A673 (cell line): ENCODE results near the gene RIT2. TPM values are rescaled to one million over a fixed set of nuclear protein-coding genes. Genes with fewer than 3 reads are reported as not detected.

Experiments
- BruUV-seq: library from RNA; stranded (reverse); fragments of 400-500 nt; replicated peaks from 2 replicates; lab custom pipeline; 2021; lab: Mats Ljungman, UMichigan
- CTCF ChIA-PET: fragments of 300-600 bp; sonication (Branson Sonifier 250); formaldehyde crosslinking; loops from one replicate; lab custom pipeline; 2022; ENCODE audit warnings: antibody characterized with exemption; lab: Charles Lee
- POLR2A ChIA-PET: fragments of 300-600 bp; sonication (Branson Sonifier 250); formaldehyde crosslinking; loops from one replicate; lab custom pipeline; 2022; ENCODE audit warnings: antibody characterized with exemption; ENCODE audit not compliant: low non-redundant PET; lab: Charles Lee
- DNase-seq: peaks from one replicate; pipeline ENCODE4 v3.0.0-alpha.2; 2015; ENCODE audit warnings: low spot score
- H3K27ac ChIP-seq: fragments of 200-600 bp; sonication (generic); 2 replicates; pipeline ENCODE4 v1.5.1; 2016; ENCODE audit warnings: mixed run types, low read depth, mild to moderate bottlenecking, mixed read lengths, antibody characterized with exemption, low read length; ENCODE audit not compliant: poor library complexity, severe bottlenecking
- H3K27me3 ChIP-seq: fragments of 200-600 bp; sonication (generic); replicated peaks from 2 replicates; pipeline ENCODE4 v1.6.1; 2017; ENCODE audit warnings: mixed run types, low read depth, mild to moderate bottlenecking, mixed read lengths, antibody characterized with exemption, low read length; ENCODE audit not compliant: insufficient read depth, poor library complexity
- H3K36me3 ChIP-seq: fragments of 200-600 bp; sonication (generic); 2 replicates; pipeline ENCODE4 v1.6.1; 2016; ENCODE audit warnings: mixed run types, mild to moderate bottlenecking, mixed read lengths, antibody characterized with exemption, low read length; ENCODE audit not compliant: insufficient read depth, poor library complexity, severe bottlenecking
- H3K4me1 ChIP-seq: fragments of 200-600 bp; sonication (generic); 2 replicates; pipeline ENCODE4 v1.6.1; 2017; ENCODE audit warnings: mixed run types, mild to moderate bottlenecking, mixed read lengths, antibody characterized with exemption, low read length; ENCODE audit not compliant: insufficient read depth, poor library complexity, severe bottlenecking
- H3K4me3 ChIP-seq: fragments of 200-600 bp; sonication (generic); 2 replicates; pipeline ENCODE4 v1.5.1; 2016; ENCODE audit warnings: low read depth, mixed run types, mild to moderate bottlenecking, mixed read lengths, low read length; ENCODE audit not compliant: poor library complexity, severe bottlenecking
- H3K9me3 ChIP-seq: fragments of 200-600 bp; sonication (generic); 2 replicates; pipeline ENCODE4 v1.6.1; 2016; ENCODE audit warnings: mixed run types, low read depth, mild to moderate bottlenecking, mixed read lengths, antibody characterized with exemption, low read length; ENCODE audit not compliant: poor library complexity, severe bottlenecking
- CTCF ChIP-seq: fragments of 300-800, 200-600 bp; sonication (generic); conservative IDR thresholded peaks from 2 replicates; pipeline ENCODE4 v1.5.1; 2017; ENCODE audit warnings: low read depth, mild to moderate bottlenecking, antibody characterized with exemption, low read length, moderate library complexity, mixed read lengths
- EZH2 ChIP-seq: fragments of 200-600 bp; sonication (generic); IDR thresholded peaks from 2 replicates; pipeline ENCODE4 v1.6.1; 2017; ENCODE audit warnings: borderline replicate concordance, low read depth, mild to moderate bottlenecking, mixed read lengths, antibody characterized with exemption, low read length; ENCODE audit not compliant: poor library complexity, severe bottlenecking
- intact Hi-C: fragments of 100-400 bp; cut with micrococcal nuclease; formaldehyde crosslinking; loops from one replicate; pipeline ENCODE4 v1.10.0; 2022; ENCODE audit not compliant: unreplicated experiment
- total RNA-seq: library from RNA; stranded (reverse); gene quantifications from 2 replicates; pipeline ENCODE4 v1.2.3, GENCODE V29; 2021

RIT2 gene
- total RNA-seq, 1 experiment from 2014 or later, result not detected

- Histone ChIP-seq H3K9me3 (no peaks in the 10 kb centered on the region), H3K27ac (no peak overlapping the region), H3K4me1 (no peaks in the 10 kb centered on the region), H3K36me3 (no peaks in the 10 kb centered on the region), H3K4me3 (no peak overlapping the region), H3K27me3 (no peaks in the 10 kb centered on the region)
- intact Hi-C loops, result no loop called here
- CTCF ChIA-PET, result no interaction called here
- BruUV-seq, result no TSS peak
- TF ChIP-seq CTCF (no peak), EZH2 (no peak)
- POLR2A ChIA-PET, result no interaction called here
- no peak for DNase-seq
Measured at GRCh38 chr18:42780171-42780570, 335.3 kb downstream of the RIT2 start.

- Histone ChIP-seq H3K4me1 (no peaks in the 10 kb centered on the region), H3K27ac (no peak overlapping the region), H3K9me3 (no peaks in the 10 kb centered on the region), H3K4me3 (no peak overlapping the region), H3K27me3 (no peaks in the 10 kb centered on the region), H3K36me3 (no peaks in the 10 kb centered on the region)
- POLR2A ChIA-PET, result no interaction called here
- CTCF ChIA-PET, result no interaction called here
- BruUV-seq, result no TSS peak
- no peak for DNase-seq
- intact Hi-C loops, result no loop called here
- no peak for TF ChIP-seq EZH2
- no peak for TF ChIP-seq CTCF
Measured at GRCh38 chr18:42778445-42779042, 336.9 kb downstream of the RIT2 start.

- Histone ChIP-seq H3K9me3 (no peaks in the 10 kb centered on the region), H3K27me3 (no peaks in the 10 kb centered on the region), H3K36me3 (no peaks in the 10 kb centered on the region), H3K27ac (no peak overlapping the region), H3K4me1 (no peaks in the 10 kb centered on the region), H3K4me3 (no peak overlapping the region)
- DNase-seq, result no peak
- no peak for TF ChIP-seq EZH2
- CTCF ChIA-PET, result no interaction called here
- BruUV-seq, result no TSS peak
- POLR2A ChIA-PET, result no interaction called here
- intact Hi-C loops, result no loop called here
Measured at GRCh38 chr18:42778024-42778423, 337.5 kb downstream of the RIT2 start.

- Histone ChIP-seq H3K36me3 (no peaks in the 10 kb centered on the region), H3K4me1 (no peaks in the 10 kb centered on the region), H3K27ac (no peak overlapping the region), H3K9me3 (no peaks in the 10 kb centered on the region), H3K27me3 (no peaks in the 10 kb centered on the region), H3K4me3 (no peak overlapping the region)
- DNase-seq, result no peak
- TF ChIP-seq EZH2, result no peak
- TF ChIP-seq CTCF, result no peak
- BruUV-seq, result no TSS peak
- ChIA-PET CTCF (no interaction called here), POLR2A (no interaction called here)
- intact Hi-C loops, result no loop called here
Measured at GRCh38 chr18:42773870-42774269, 341.6 kb downstream of the RIT2 start.
